ENCODE measurements around the gene TMX1. TPM values are rescaled to one million over a fixed set of nuclear protein-coding genes. Genes with fewer than 3 reads are reported as not detected.
A peak's percentile ranks its signal among the peaks of the same experiment; 100 is the strongest.

The TMX1 gene
- total and polyA plus RNA-seq, 2 donors (not counting 1 experiment from before 2014, with no cell fraction given), result 36.5 to 49.5 TPM

- no peak for DNase-seq (ENCODE audit: low read depth in 2 of 2)
- Histone ChIP-seq H3K4me3 (replicated peaks in 1 of 4; ENCODE audit: control extremely low read depth in 1 of 4, insufficient read depth in 1 of 4, low read depth in 3 of 4, low read length in 4 of 4) (no peak overlapping the region), H3K36me3 (ENCODE audit: control insufficient read depth, insufficient read depth, low read length) (no peaks in the 10 kb centered on the region), H3K9me3 (ENCODE audit: control insufficient read depth, insufficient read depth, low read depth, low read length) (no peaks in the 10 kb centered on the region), H3K4me1 (ENCODE audit: control insufficient read depth, extremely low read depth, insufficient read depth, low read length) (no peaks in the 10 kb centered on the region), H3K4me2 (ENCODE audit: extremely low read depth, insufficient read depth, low read length) (no peak overlapping the region), H3K9ac (ENCODE audit: insufficient read depth, low read length) (no peak overlapping the region), H3K27me3 (ENCODE audit: control insufficient read depth, insufficient read depth, low read length) (no peaks in the 10 kb centered on the region), H3K79me2 (ENCODE audit: control insufficient read depth, insufficient read depth, low read length) (no peaks in the 10 kb centered on the region), H4K20me1 (ENCODE audit: control insufficient read depth, extremely low read depth, insufficient read depth, low read length) (no peaks in the 10 kb centered on the region), H3K27ac (ENCODE audit: insufficient read depth, low read length) (no peak overlapping the region), H2AFZ (ENCODE audit: low read length) (no peak overlapping the region)
- TF ChIP-seq EZH2 (IDR thresholded peaks at IDR 0.05; ENCODE audit: low read length, missing control alignments), result no peak
- TF ChIP-seq CTCF (conservative IDR thresholded peaks at IDR 0.05 in 1 of 2, IDR thresholded peaks at IDR 0.05 in 1 of 2; ENCODE audit: low read depth in 1 of 2, low read length in 2 of 2), result no peak
Observed at GRCh38 chr14:51277753-51278415, 37.8 kb downstream of the TMX1 start.

GRCh38 chr14:51282517-51282916 lies 42.5 kb downstream of the TMX1 start:
- Histone ChIP-seq H3K4me2 (ENCODE audit: extremely low read depth, insufficient read depth, low read length) (no peak overlapping the region), H4K20me1 (ENCODE audit: control insufficient read depth, extremely low read depth, insufficient read depth, low read length) (no peaks in the 10 kb centered on the region), H3K9me3 (ENCODE audit: control insufficient read depth, insufficient read depth, low read depth, low read length) (no peaks in the 10 kb centered on the region), H3K27me3 (ENCODE audit: control insufficient read depth, insufficient read depth, low read length) (no peaks in the 10 kb centered on the region), H3K27ac (ENCODE audit: insufficient read depth, low read length) (no peak overlapping the region), H3K9ac (ENCODE audit: insufficient read depth, low read length) (no peak overlapping the region), H3K4me1 (ENCODE audit: control insufficient read depth, extremely low read depth, insufficient read depth, low read length) (peaks cover 2% of the 10 kb centered on the region), H3K79me2 (ENCODE audit: control insufficient read depth, insufficient read depth, low read length) (no peaks in the 10 kb centered on the region), H2AFZ (ENCODE audit: low read length) (no peak overlapping the region), H3K36me3 (ENCODE audit: control insufficient read depth, insufficient read depth, low read length) (no peaks in the 10 kb centered on the region), H3K4me3 (replicated peaks in 1 of 4; ENCODE audit: control extremely low read depth in 1 of 4, insufficient read depth in 1 of 4, low read depth in 3 of 4, low read length in 4 of 4) (no peak overlapping the region)
- DNase-seq (ENCODE audit: low read depth in 2 of 2), result no peak
- TF ChIP-seq CTCF (conservative IDR thresholded peaks at IDR 0.05 in 1 of 2, IDR thresholded peaks at IDR 0.05 in 1 of 2; ENCODE audit: low read depth in 1 of 2, low read length in 2 of 2), result no peak
- no peak for TF ChIP-seq EZH2 (IDR thresholded peaks at IDR 0.05; ENCODE audit: low read length, missing control alignments)

GRCh38 chr14:51283402-51284085 lies 43.5 kb downstream of the TMX1 start:
- Histone ChIP-seq H3K79me2 (ENCODE audit: control insufficient read depth, insufficient read depth, low read length) (no peaks in the 10 kb centered on the region), H3K4me1 (ENCODE audit: control insufficient read depth, extremely low read depth, insufficient read depth, low read length) (peaks cover 2% of the 10 kb centered on the region), H3K9me3 (ENCODE audit: control insufficient read depth, insufficient read depth, low read depth, low read length) (no peaks in the 10 kb centered on the region), H3K36me3 (ENCODE audit: control insufficient read depth, insufficient read depth, low read length) (no peaks in the 10 kb centered on the region), H3K9ac (ENCODE audit: insufficient read depth, low read length) (no peak overlapping the region), H4K20me1 (ENCODE audit: control insufficient read depth, extremely low read depth, insufficient read depth, low read length) (no peaks in the 10 kb centered on the region), H3K27ac (ENCODE audit: insufficient read depth, low read length) (peak overlapping the region; percentile 25), H3K4me3 (replicated peaks in 1 of 4; ENCODE audit: control extremely low read depth in 1 of 4, insufficient read depth in 1 of 4, low read depth in 3 of 4, low read length in 4 of 4) (no peak overlapping the region), H3K4me2 (ENCODE audit: extremely low read depth, insufficient read depth, low read length) (no peak overlapping the region), H2AFZ (ENCODE audit: low read length) (no peak overlapping the region), H3K27me3 (ENCODE audit: control insufficient read depth, insufficient read depth, low read length) (no peaks in the 10 kb centered on the region)
- TF ChIP-seq CTCF (conservative IDR thresholded peaks at IDR 0.05 in 1 of 2, IDR thresholded peaks at IDR 0.05 in 1 of 2; ENCODE audit: low read depth in 1 of 2, low read length in 2 of 2) (peak; percentile 66 to 68), EZH2 (IDR thresholded peaks at IDR 0.05; ENCODE audit: low read length, missing control alignments) (no peak)
- DNase-seq (ENCODE audit: low read depth in 2 of 2), result peak; percentile 85 to 92
